Mesenchymal stem cell (in vitro differentiated cells and primary cell): ENCODE measurements around the gene STIM1.

ENCODE experiments used
- DNase-seq: peaks from one replicate; pipeline ENCODE4 v3.0.0-alpha.2; 2013
- H2AFZ ChIP-seq: one replicate; pipeline ENCODE4 v1.6.1; 2013; ENCODE audit warnings: low read depth, mild to moderate bottlenecking, control low read depth, inconsistent platforms, low read length, moderate library complexity
- H2AK5ac ChIP-seq: 2 replicates; pipeline ENCODE4 v1.6.1; 2013; ENCODE audit warnings: low read length, moderate library complexity, mild to moderate bottlenecking, inconsistent platforms; ENCODE audit not compliant: severe bottlenecking
- H2BK120ac ChIP-seq: one replicate; pipeline ENCODE4 v1.6.1; 2013; ENCODE audit warnings: low read depth, mild to moderate bottlenecking, inconsistent platforms, low read length, moderate library complexity
- H2BK12ac ChIP-seq, 2 experiments: one replicate each; pipeline ENCODE4 v1.6.1; 2013; ENCODE audit warnings: inconsistent platforms in 2 of 2, low read length in 2 of 2, mild to moderate bottlenecking in 2 of 2, moderate library complexity in 2 of 2, control low read depth in 1 of 2
- H2BK15ac ChIP-seq: one replicate; pipeline ENCODE4 v1.6.1; 2013; ENCODE audit warnings: mild to moderate bottlenecking, low read depth, inconsistent platforms; ENCODE audit not compliant: poor library complexity, severe bottlenecking
- H2BK5ac ChIP-seq: 2 replicates; pipeline ENCODE4 v1.6.1; 2013; ENCODE audit warnings: low read depth, mild to moderate bottlenecking, low read length, control low read depth, inconsistent platforms; ENCODE audit not compliant: poor library complexity, severe bottlenecking
- H3K14ac ChIP-seq, 2 experiments: one replicate each; pipeline ENCODE4 v1.6.1; 2013; ENCODE audit warnings: inconsistent platforms in 2 of 2, low read length in 2 of 2, control low read depth in 1 of 2, mild to moderate bottlenecking in 1 of 2, moderate library complexity in 1 of 2
- H3K18ac ChIP-seq, 2 experiments: one replicate each; pipeline ENCODE4 v1.6.1; 2013; ENCODE audit warnings: inconsistent platforms in 2 of 2, low read length in 2 of 2, control low read depth in 1 of 2, low read depth in 1 of 2, mild to moderate bottlenecking in 1 of 2
- H3K23ac ChIP-seq, 2 experiments: one replicate each; pipeline ENCODE4 v1.6.1; 2013; ENCODE audit warnings: inconsistent platforms in 2 of 2, low read length in 2 of 2, mild to moderate bottlenecking in 2 of 2, moderate library complexity in 2 of 2, control low read depth in 1 of 2
- H3K27ac ChIP-seq: 2 replicates; pipeline ENCODE4 v1.5.1; 2013; ENCODE audit warnings: mild to moderate bottlenecking, moderate library complexity, low read length, control low read depth, inconsistent platforms; ENCODE audit not compliant: poor library complexity, severe bottlenecking
- H3K27me3 ChIP-seq, 2 experiments: 2 replicates each; pipeline versions ENCODE4 v1.6.1 to v1.7.0; 2013; ENCODE audit warnings: low read length in 2 of 2, mild to moderate bottlenecking in 2 of 2, moderate library complexity in 2 of 2, control low read depth in 1 of 2, inconsistent platforms in 1 of 2; ENCODE audit not compliant: control insufficient read depth in 1 of 2, insufficient read depth in 1 of 2
- H3K36me3 ChIP-seq, 2 experiments: 2 replicates each; pipeline versions ENCODE4 v1.6.1 to v1.7.0; 2013; ENCODE audit warnings: low read length in 2 of 2, control low read depth in 1 of 2, inconsistent platforms in 1 of 2, low read depth in 1 of 2, mild to moderate bottlenecking in 1 of 2; ENCODE audit not compliant: insufficient read depth in 2 of 2, control insufficient read depth in 1 of 2
- H3K4ac ChIP-seq, 2 experiments: one replicate each; pipeline ENCODE4 v1.6.1; 2013; ENCODE audit warnings: inconsistent platforms in 2 of 2, low read length in 2 of 2, mild to moderate bottlenecking in 2 of 2, moderate library complexity in 2 of 2, control low read depth in 1 of 2, low read depth in 1 of 2
- H3K4me1 ChIP-seq: 2 replicates; pipeline ENCODE4 v1.6.1; 2013; ENCODE audit warnings: low read depth, low read length, control low read depth; ENCODE audit not compliant: control insufficient read depth, insufficient read depth
- H3K4me2 ChIP-seq: 2 replicates; pipeline ENCODE4 v1.6.1; 2013; ENCODE audit warnings: low read length, mild to moderate bottlenecking, inconsistent platforms; ENCODE audit not compliant: poor library complexity, severe bottlenecking
- H3K4me3 ChIP-seq, 2 experiments: 2 replicates each; pipeline versions ENCODE4 v1.5.1 to v1.7.0; 2013; ENCODE audit warnings: low read length in 2 of 2, mild to moderate bottlenecking in 2 of 2, control low read depth in 1 of 2, low read depth in 1 of 2; ENCODE audit not compliant: insufficient read depth in 1 of 2
- H3K79me1 ChIP-seq: replicated peaks from 2 replicates; pipeline ENCODE4 v1.6.1; 2013; ENCODE audit warnings: mild to moderate bottlenecking, control low read depth, low read length, inconsistent platforms; ENCODE audit not compliant: poor library complexity, severe bottlenecking
- H3K9ac ChIP-seq: 2 replicates; pipeline ENCODE4 v1.7.0; 2013; ENCODE audit warnings: mild to moderate bottlenecking, low read length, moderate library complexity
- H3K9me3 ChIP-seq: 2 replicates; pipeline ENCODE4 v1.7.0; 2013; ENCODE audit warnings: mild to moderate bottlenecking, low read length; ENCODE audit not compliant: control insufficient read depth
- H4K8ac ChIP-seq: one replicate; pipeline ENCODE4 v1.6.1; 2013; ENCODE audit warnings: inconsistent platforms, mild to moderate bottlenecking, low read length, moderate library complexity
- H4K91ac ChIP-seq: one replicate; pipeline ENCODE4 v1.6.1; 2013; ENCODE audit warnings: mild to moderate bottlenecking, low read length, inconsistent platforms
- WGBS: methylation state at CpG from one replicate; pipeline ENCODE4 v1.1.7; 2013; ENCODE audit warnings: mixed read lengths; 5-methylcytosine and 5-hydroxymethylcytosine counted together

Gene STIM1

DNA sequence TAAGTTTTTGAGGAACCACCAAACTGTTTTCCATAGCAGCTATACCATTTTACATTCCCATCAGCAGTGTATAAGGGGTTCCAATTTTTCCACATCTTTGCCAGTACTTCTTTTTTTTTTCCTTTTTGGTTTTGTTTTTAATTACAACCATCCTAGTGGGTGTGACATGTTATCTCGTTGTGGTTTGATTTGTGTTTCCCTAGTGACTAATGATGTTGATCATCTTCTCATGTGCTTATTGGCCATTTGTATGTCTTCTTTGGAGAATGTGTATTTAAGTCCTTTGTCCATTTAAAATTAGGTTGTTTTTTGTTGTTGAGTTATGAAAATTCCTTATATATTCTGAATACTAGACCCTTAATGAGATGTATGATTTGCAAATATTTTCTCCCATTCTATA is 59.3 kb downstream of the STIM1 start:
- Histone ChIP-seq H3K4me3 (no peak overlapping the region), H3K36me3 (no peaks in the 10 kb centered on the region), H3K27ac (no peak overlapping the region), H3K4me1 (no peaks in the 10 kb centered on the region), H3K14ac (no peak overlapping the region), H3K4ac (no peak overlapping the region), H4K8ac (no peak overlapping the region), H2BK5ac (no peak overlapping the region), H2BK15ac (no peak overlapping the region), H3K27me3 (no peaks in the 10 kb centered on the region), H3K9me3 (no peaks in the 10 kb centered on the region), H4K91ac (no peak overlapping the region), H2BK120ac (no peak overlapping the region), H3K4me2 (no peak overlapping the region), H2AFZ (no peak overlapping the region), H2BK12ac (no peak overlapping the region), H3K9ac (no peak overlapping the region), H3K23ac (no peak overlapping the region), H3K79me1 (peaks cover 26% of the 10 kb centered on the region), H2AK5ac (no peak overlapping the region), H3K18ac (no peak overlapping the region)
- WGBS: 68% methylated on average over 1 of the region's 1 CpG
- peak; percentile 35 for DNase-seq

DNA sequence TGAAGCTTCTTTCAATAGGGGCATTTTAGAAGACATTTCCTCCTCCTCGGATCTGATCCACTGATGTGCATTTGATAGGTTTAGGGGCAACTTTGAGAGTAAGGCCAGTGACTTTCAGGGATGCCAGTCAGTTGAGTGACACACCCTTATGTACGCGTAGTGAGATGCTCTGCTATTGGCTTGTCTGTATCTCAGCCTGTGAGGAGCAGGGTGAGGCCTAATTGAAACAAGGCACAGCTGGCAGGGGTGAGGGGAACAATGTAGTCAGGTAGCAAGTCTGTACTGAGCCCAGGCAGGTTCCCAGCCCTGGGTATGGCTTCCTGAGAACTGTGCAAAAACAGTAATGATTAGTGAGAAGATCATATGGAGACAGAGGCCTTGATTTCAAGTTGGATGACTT is 61.5 kb downstream of the STIM1 start:
- H3K27ac ChIP-seq: no peak overlapping the region
- no peak overlapping the region for H2BK5ac ChIP-seq
- H2BK120ac ChIP-seq: no peak overlapping the region
- H3K4me1 ChIP-seq: no peaks in the 10 kb centered on the region
- WGBS: 96% methylated on average over 3 of the region's 3 CpGs
- no peaks in the 10 kb centered on the region for H3K36me3 ChIP-seq
- H3K4me2 ChIP-seq: no peak overlapping the region
- H3K9me3 ChIP-seq: no peaks in the 10 kb centered on the region
- no peak overlapping the region for H3K18ac ChIP-seq
- no peak overlapping the region for H2AFZ ChIP-seq
- H4K91ac ChIP-seq: no peak overlapping the region
- H2BK12ac ChIP-seq: no peak overlapping the region
- peaks cover 21% of the 10 kb centered on the region for H3K79me1 ChIP-seq
- no peak overlapping the region for H3K9ac ChIP-seq
- no peak overlapping the region for H3K23ac ChIP-seq
- no peak overlapping the region for H4K8ac ChIP-seq
- H3K4me3 ChIP-seq: no peak overlapping the region
- no peak overlapping the region for H2AK5ac ChIP-seq
- H3K14ac ChIP-seq: no peak overlapping the region
- DNase-seq: no peak
- no peak overlapping the region for H3K4ac ChIP-seq
- H3K27me3 ChIP-seq: no peaks in the 10 kb centered on the region
- H2BK15ac ChIP-seq: no peak overlapping the region

- H3K27me3 ChIP-seq: no peaks in the 10 kb centered on the region
- H3K4me3 ChIP-seq: no peak overlapping the region
- H3K36me3 ChIP-seq: no peaks in the 10 kb centered on the region
- no peak overlapping the region for H3K18ac ChIP-seq
- H2BK5ac ChIP-seq: no peak overlapping the region
- H2AK5ac ChIP-seq: no peak overlapping the region
- peak overlapping the region; percentile 48 for H3K9ac ChIP-seq
- no peak overlapping the region for H2BK15ac ChIP-seq
- no peak overlapping the region for H3K23ac ChIP-seq
- peak; percentile 63 for DNase-seq
- no peak overlapping the region for H3K4ac ChIP-seq
- no peak overlapping the region for H3K27ac ChIP-seq
- no peak overlapping the region for H2BK12ac ChIP-seq
- H3K79me1 ChIP-seq: peaks cover 19% of the 10 kb centered on the region
- no peak overlapping the region for H4K8ac ChIP-seq
- H2BK120ac ChIP-seq: no peak overlapping the region
- H4K91ac ChIP-seq: no peak overlapping the region
- no peak overlapping the region for H3K14ac ChIP-seq
- H3K9me3 ChIP-seq: no peaks in the 10 kb centered on the region
- no peaks in the 10 kb centered on the region for H3K4me1 ChIP-seq
- H3K4me2 ChIP-seq: no peak overlapping the region
- WGBS: 24% methylated on average over 2 of the region's 2 CpGs
- no peak overlapping the region for H2AFZ ChIP-seq
Measured at GRCh38 chr11:3920148-3920852, 64.8 kb downstream of the STIM1 start.

- no peak overlapping the region for H3K9ac ChIP-seq
- no peaks in the 10 kb centered on the region for H3K9me3 ChIP-seq
- H3K18ac ChIP-seq: no peak overlapping the region
- no peak overlapping the region for H2AK5ac ChIP-seq
- H3K23ac ChIP-seq: no peak overlapping the region
- no peak for DNase-seq
- WGBS: no CpG with 5 or more reads among the region's 1 CpG
- no peak overlapping the region for H3K14ac ChIP-seq
- H3K4ac ChIP-seq: no peak overlapping the region
- no peak overlapping the region for H2BK5ac ChIP-seq
- peaks cover 16% of the 10 kb centered on the region for H3K79me1 ChIP-seq
- H3K27ac ChIP-seq: no peak overlapping the region
- H3K27me3 ChIP-seq: no peaks in the 10 kb centered on the region
- no peaks in the 10 kb centered on the region for H3K36me3 ChIP-seq
- H2BK15ac ChIP-seq: no peak overlapping the region
- H2BK12ac ChIP-seq: no peak overlapping the region
- no peak overlapping the region for H4K91ac ChIP-seq
- H2AFZ ChIP-seq: no peak overlapping the region
- no peak overlapping the region for H2BK120ac ChIP-seq
- no peak overlapping the region for H4K8ac ChIP-seq
- H3K4me1 ChIP-seq: no peaks in the 10 kb centered on the region
- no peak overlapping the region for H3K4me2 ChIP-seq
- H3K4me3 ChIP-seq: no peak overlapping the region
Measured at GRCh38 chr11:3922056-3922455, 66.6 kb downstream of the STIM1 start.
